ENCODE measurements around the gene FIZ1. TPM values are rescaled to one million over a fixed set of nuclear protein-coding genes. Genes with fewer than 3 reads are reported as not detected.

The FIZ1 gene
- total RNA-seq, 1 donor from 2014 or later, result 3.9 TPM

GRCh38 chr19:55611983-55612645, 12.8 kb upstream of the FIZ1 start:
- DNase-seq, result no peak

GRCh38 chr19:55611300-55611982, 12.1 kb upstream of the FIZ1 start:
- DNase-seq, result no peak

GRCh38 chr19:55609326-55609725, 10.0 kb upstream of the FIZ1 start:
- DNase-seq, result no peak

- DNase-seq, result no peak
These were observed 7.5 kb upstream of the FIZ1 start for GRCh38 chr19:55606817-55607216.

GRCh38 chr19:55606471-55606787, 7.1 kb upstream of the FIZ1 start:
- no peak for DNase-seq

GRCh38 chr19:55605637-55606470, 6.5 kb upstream of the FIZ1 start, which contains the start of gene ZNF865:
Gene ZNF865 (plus strand): TSS chr19:55605647. CDS start chr19:55613619, 7,972 bp downstream.
- peak; percentile 93 for DNase-seq

GRCh38 chr19:55605207-55605636, 5.9 kb upstream of the FIZ1 start:
- peak; percentile 98 for DNase-seq

- DNase-seq, result no peak
These were observed 4.4 kb upstream of the FIZ1 start for GRCh38 chr19:55603581-55604292.

GRCh38 chr19:55603115-55603514, 3.8 kb upstream of the FIZ1 start:
- DNase-seq, result no peak

GRCh38 chr19:55602104-55603001, 3.0 kb upstream of the FIZ1 start:
- DNase-seq, result no peak

- DNase-seq, result no peak
These were observed 1.8 kb upstream of the FIZ1 start for GRCh38 chr19:55601084-55601483.

- no peak for DNase-seq
These were observed 1.3 kb upstream of the FIZ1 start for GRCh38 chr19:55600662-55601028.

GRCh38 chr19:55599842-55600661, 735 bp upstream of the FIZ1 start, which contains the start of gene ZNF524:
Gene ZNF524 (plus strand): TSS chr19:55600288. CDS start chr19:55602113, 1,825 bp downstream.
- DNase-seq, result peak; percentile 90

GRCh38 chr19:55598719-55599467, 424 bp downstream of the FIZ1 start:
- peak; percentile 98 for DNase-seq

GRCh38 chr19:55598034-55598433, 1.3 kb downstream of the FIZ1 start:
- no peak for DNase-seq

- DNase-seq, result no peak
These were observed 1.8 kb downstream of the FIZ1 start for GRCh38 chr19:55597501-55597921.

- DNase-seq, result no peak
These were observed 3.0 kb downstream of the FIZ1 start for GRCh38 chr19:55596304-55596703.

- DNase-seq, result no peak
These were observed 4.2 kb downstream of the FIZ1 start for GRCh38 chr19:55594996-55595545.

- DNase-seq, result no peak
These were observed 6.1 kb downstream of the FIZ1 start for GRCh38 chr19:55593096-55593772.

All from dermis blood vessel endothelial cell (primary cell).